HEK293T (cell line): ENCODE measurements around the gene SH3RF3.

Source experiments
- FOXA1 ChIP-seq: fragments of 450-650 bp; IDR thresholded peaks from 2 replicates; pipeline ENCODE4 v1.6.1; 2016; ENCODE audit warnings: mild to moderate bottlenecking
- FOXM1 ChIP-seq: fragments of 450-650 bp; IDR thresholded peaks from 2 replicates; pipeline ENCODE4 v1.6.1; 2017; ENCODE audit warnings: mild to moderate bottlenecking, borderline replicate concordance
- L3MBTL2 ChIP-seq: fragments of 450-650 bp; conservative IDR thresholded peaks from 2 replicates; pipeline ENCODE4 v1.6.1; 2016; ENCODE audit warnings: mild to moderate bottlenecking
- LEF1 ChIP-seq: fragments of 450-650 bp; IDR thresholded peaks from 2 replicates; pipeline ENCODE4 v1.6.1; 2017; ENCODE audit warnings: mild to moderate bottlenecking, borderline replicate concordance
- SP1 ChIP-seq: fragments of 450-650 bp; IDR thresholded peaks from 2 replicates; pipeline ENCODE4 v1.6.1; 2017
- TARDBP ChIP-seq: fragments of 450-650 bp; IDR thresholded peaks from 2 replicates; pipeline ENCODE4 v1.6.1; 2016

- TF ChIP-seq LEF1: no peak
- TF ChIP-seq SP1: no peak
- TF ChIP-seq FOXM1: no peak
- TF ChIP-seq L3MBTL2: peak; percentile 76
- no peak for TF ChIP-seq TARDBP
- TF ChIP-seq FOXA1: no peak
Observed at GRCh38 chr2:109128616-109129355, at the start of gene SH3RF3.
